ENCODE results near the gene SMARCD1.

SMARCD1 gene

DNA sequence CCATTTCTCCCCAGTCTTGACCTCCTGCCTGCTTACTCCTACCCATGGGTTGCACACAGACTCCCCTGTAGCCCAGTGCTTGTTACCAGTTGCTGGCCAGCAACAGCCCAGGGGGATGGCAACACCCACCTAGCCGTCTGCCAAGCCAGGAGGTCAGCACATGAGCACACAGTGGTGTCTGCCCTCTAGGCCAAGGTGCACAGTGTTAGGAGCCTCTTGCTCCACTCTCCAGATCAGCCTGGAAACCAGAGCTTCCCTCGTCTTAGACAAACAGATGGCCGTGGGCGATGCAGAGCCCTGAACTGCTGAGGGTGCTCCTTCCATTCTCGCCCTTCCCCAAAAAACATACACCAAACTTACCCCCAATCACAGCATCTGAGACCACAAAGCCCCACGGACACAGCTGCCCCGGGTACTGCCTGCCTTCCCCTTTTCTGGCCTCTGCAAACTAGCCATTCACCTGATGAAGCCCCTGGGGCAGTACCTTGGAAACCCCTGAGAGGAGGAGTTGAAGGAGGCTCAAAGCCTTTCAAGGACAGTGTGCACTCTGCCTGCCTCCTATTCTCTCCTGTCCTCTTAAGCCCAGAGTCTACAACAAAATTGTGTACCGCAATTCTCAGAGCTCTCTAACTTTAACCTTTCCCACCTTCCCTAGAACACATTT, 17.6 kb downstream of the SMARCD1 start:
- Histone ChIP-seq H2AFZ (ENCODE audit: low read depth, low read length) (no peak overlapping the region), H3K4me1 (ENCODE audit: low read length) (peaks cover 20% of the 10 kb centered on the region), H3K9me3 (ENCODE audit: insufficient read depth, low read length) (no peaks in the 10 kb centered on the region), H3K27me3 (ENCODE audit: low read depth, low read length) (no peaks in the 10 kb centered on the region), H3K36me3 (replicated peaks; ENCODE audit: low read depth, low read length) (peaks cover 27% of the 10 kb centered on the region), H3K4me3 (ENCODE audit: low read length) (no peak overlapping the region), H3K4me2 (ENCODE audit: low read length) (0 out of 2 replicates have a peak overlapping the region, but pooled peaks have one; percentile 12), H3K9ac (ENCODE audit: low read length) (peak overlapping the region; percentile 19; the same call in 1 of the 2 replicates), H3K27ac (ENCODE audit: low read length) (peak overlapping the region; percentile 6; the same call in 1 of the 2 replicates), H3K79me2 (ENCODE audit: low read length) (no peaks in the 10 kb centered on the region), H4K20me1 (ENCODE audit: insufficient read depth, low read length) (no peaks in the 10 kb centered on the region)
- TF ChIP-seq EZH2phosphoT487 (IDR thresholded peaks at IDR 0.05; ENCODE audit: low read depth) (no peak), CTCF (IDR thresholded peaks at IDR 0.05; ENCODE audit: low read depth, low read length) (no peak)

GRCh38 chr12:50103351-50103750, 18.2 kb downstream of the SMARCD1 start:
- Histone ChIP-seq H3K4me1 (ENCODE audit: low read length) (peaks cover 20% of the 10 kb centered on the region), H3K27ac (ENCODE audit: low read length) (0 out of 2 replicates have a peak overlapping the region, but pooled peaks have one; percentile 6), H3K4me3 (ENCODE audit: low read length) (no peak overlapping the region), H4K20me1 (ENCODE audit: insufficient read depth, low read length) (no peaks in the 10 kb centered on the region), H3K9ac (ENCODE audit: low read length) (peak overlapping the region; percentile 19; the same call in 1 of the 2 replicates), H3K27me3 (ENCODE audit: low read depth, low read length) (no peaks in the 10 kb centered on the region), H3K4me2 (ENCODE audit: low read length) (0 out of 2 replicates have a peak overlapping the region, but pooled peaks have one; percentile 12), H3K79me2 (ENCODE audit: low read length) (no peaks in the 10 kb centered on the region), H2AFZ (ENCODE audit: low read depth, low read length) (no peak overlapping the region), H3K36me3 (replicated peaks; ENCODE audit: low read depth, low read length) (peaks cover 22% of the 10 kb centered on the region), H3K9me3 (ENCODE audit: insufficient read depth, low read length) (no peaks in the 10 kb centered on the region)
- no peak for TF ChIP-seq CTCF (IDR thresholded peaks at IDR 0.05; ENCODE audit: low read depth, low read length)
- no peak for TF ChIP-seq EZH2phosphoT487 (IDR thresholded peaks at IDR 0.05; ENCODE audit: low read depth)

GRCh38 chr12:50103767-50104321, 18.7 kb downstream of the SMARCD1 start, which contains the start of gene GPD1:
GPD1 (plus strand) TSS chr12:50104008; CDS start chr12:50104051, 43 bp downstream.
- no peaks in the 10 kb centered on the region for H4K20me1 ChIP-seq (ENCODE audit: insufficient read depth, low read length)
- TF ChIP-seq CTCF (IDR thresholded peaks at IDR 0.05; ENCODE audit: low read depth, low read length) = no peak
- no peak for TF ChIP-seq EZH2phosphoT487 (IDR thresholded peaks at IDR 0.05; ENCODE audit: low read depth)
- 0 out of 2 replicates have a peak within 1 kb of the TSS, but pooled peaks have one; percentile 12 for H3K4me2 ChIP-seq (ENCODE audit: low read length)

More at GRCh38 chr12:50103767-50104321, 18.7 kb downstream of the SMARCD1 start, which contains the start of gene GPD1:
- H3K79me2 ChIP-seq (ENCODE audit: low read length) = no peaks in the 10 kb centered on the region
- H3K27me3 ChIP-seq (ENCODE audit: low read depth, low read length) = no peaks in the 10 kb centered on the region
- H3K4me3 ChIP-seq (ENCODE audit: low read length) = no peak within 1 kb of the TSS
- no peaks in the 10 kb centered on the region for H3K9me3 ChIP-seq (ENCODE audit: insufficient read depth, low read length)
- 0 out of 2 replicates have a peak within 1 kb of the TSS, but pooled peaks have one; percentile 6 for H3K27ac ChIP-seq (ENCODE audit: low read length)
- peak within 1 kb of the TSS; percentile 19; the same call in 1 of the 2 replicates for H3K9ac ChIP-seq (ENCODE audit: low read length)
- peaks cover 18% of the 10 kb centered on the region for H3K36me3 ChIP-seq (replicated peaks; ENCODE audit: low read depth, low read length)
- peaks cover 20% of the 10 kb centered on the region for H3K4me1 ChIP-seq (ENCODE audit: low read length)
- H2AFZ ChIP-seq (ENCODE audit: low read depth, low read length) = no peak within 1 kb of the TSS

All from OCI-LY3 (cell line).